H1 (cell line): ENCODE results near the gene CACNA1C. TPM values are rescaled to one million over a fixed set of nuclear protein-coding genes. Genes with fewer than 3 reads are reported as not detected.

Experiments used
- GTF2F1 ChIP-seq: IDR thresholded peaks from 2 replicates; pipeline ENCODE4 v1.6.1; 2012; ENCODE audit warnings: low read depth, low read length, improper control_type of control experiment, borderline replicate concordance
- KDM1A ChIP-seq: fragments of 200-600, 300-600 bp; sonication (generic); IDR thresholded peaks from 2 replicates; pipeline ENCODE4 v1.7.1; 2016; ENCODE audit warnings: mild to moderate bottlenecking, low read length, borderline replicate concordance
- SP1 ChIP-seq: IDR thresholded peaks from 2 replicates; pipeline ENCODE4 v1.6.1; 2011; ENCODE audit warnings: low read depth, low read length
- polyA plus RNA-seq, 7 experiments: library from polyadenylated mRNA; depleted of rRNA in 3 of 7; stranded (reverse) in 5 of 7; unstranded in 2 of 7; fragments of >200 nt in 5 of 7; fragments of 200-250 nt in 2 of 7; gene quantifications; 1 replicate in 5 of 7; 2 replicates in 1 of 7; 4 replicates in 1 of 7; pipeline versions ENCODE4 v1.2.1 to v1.2.3, GENCODE V29; 2011 to 2013; ENCODE audit warnings: missing spikeins in 2 of 7, mixed read lengths in 2 of 7
- total RNA-seq: library from RNA; stranded (reverse); fragmentation: NEBNext Ultra II Directional; extraction: Animal tissue kit (Norgen Biotek cat#: 25700); gene quantifications from 2 replicates; pipeline ENCODE4 v1.2.1, GENCODE V29; 2021

CACNA1C gene
- total and polyA plus RNA-seq, 2 of the 8 experiments (the other 6 are each of a cell fraction or from before 2014, with no cell fraction given): 1.3 TPM

DNA sequence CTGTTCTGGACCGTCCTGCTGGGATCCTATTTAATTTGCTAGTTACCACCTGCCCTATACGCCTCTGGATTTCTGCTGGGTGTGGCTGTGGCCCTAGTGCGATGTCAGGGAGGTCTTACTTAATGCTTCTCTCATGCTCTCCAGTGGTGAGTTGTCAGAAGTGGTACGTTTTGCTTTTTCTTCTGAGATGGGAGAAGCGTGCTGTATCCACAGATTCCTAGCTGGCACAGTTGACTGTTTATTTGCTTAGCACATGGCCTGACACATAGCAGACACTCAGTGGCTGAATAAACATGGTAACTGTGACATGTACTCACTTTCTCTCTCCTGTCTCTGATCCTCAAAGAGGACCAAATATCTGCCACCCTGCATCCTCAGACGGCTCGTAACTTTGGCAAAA, 107.3 kb downstream of the CACNA1C start (continued):
- TF ChIP-seq GTF2F1 (no peak), SP1 (no peak), KDM1A (no peak)
- TF ChIP-seq, all 59 proteins: peak for 0
